Activated CD8-positive, alpha-beta T cell treated with anti-CD3 and anti-CD28 coated beads for 36 hours (primary cell): ENCODE measurements around the gene SYT9. TPM values are rescaled to one million over a fixed set of nuclear protein-coding genes. Genes with fewer than 3 reads are reported as not detected.

Experiments used
- ATAC-seq: fragments of 200-7000 bp; cut with Tn5 transposase; one replicate; pipeline ENCODE4 v1.10.0; 2021; ENCODE audit warnings: mild to moderate bottlenecking, moderate library complexity
- CTCF ChIA-PET: fragments of 350-600 bp; sonication (Branson Sonifier 250); formaldehyde crosslinking; loops from one replicate; lab custom pipeline; 2021; ENCODE audit warnings: antibody characterized with exemption; lab: Charles Lee
- POLR2A ChIA-PET: fragments of 350-600 bp; sonication (Branson Sonifier 250); formaldehyde crosslinking; loops from one replicate; lab custom pipeline; 2021; ENCODE audit warnings: antibody characterized with exemption; lab: Charles Lee
- DNase-seq: peaks from one replicate; pipeline ENCODE4 v3.0.0-alpha.2; 2020
- H3K27ac Mint-ChIP-seq: one replicate; pipeline ENCODE4 v1.8.0; 2021; ENCODE audit warnings: mild to moderate bottlenecking, mixed read lengths
- H3K27me3 Mint-ChIP-seq: one replicate; pipeline ENCODE4 v1.8.0; 2021; ENCODE audit warnings: mixed read lengths
- H3K36me3 Mint-ChIP-seq: one replicate; pipeline ENCODE4 v1.8.0; 2021; ENCODE audit warnings: low read depth, mixed read lengths
- H3K4me1 Mint-ChIP-seq: one replicate; pipeline ENCODE4 v1.8.0; 2021; ENCODE audit warnings: low read depth, mixed read lengths
- H3K4me3 Mint-ChIP-seq: one replicate; pipeline ENCODE4 v1.8.0; 2021; ENCODE audit warnings: mild to moderate bottlenecking, moderate library complexity, mixed read lengths
- H3K9me3 Mint-ChIP-seq: one replicate; pipeline ENCODE4 v1.8.0; 2021; ENCODE audit warnings: mixed read lengths
- intact Hi-C: fragments of 100-400 bp; cut with micrococcal nuclease; formaldehyde crosslinking; loops from one replicate; pipeline ENCODE4 v1.10.0; 2022
- total RNA-seq, 2 experiments: library from RNA; stranded (reverse); gene quantifications; one replicate each; pipeline ENCODE4 v1.2.3, GENCODE V29; 2021
- TF ChIP-seq, protein P1 (sequence below): fragments of 200-600 bp; IDR thresholded peaks from one replicate; pipeline ENCODE4 v1.8.0; 2022; ENCODE audit warnings: antibody characterized with exemption, mild to moderate bottlenecking

Gene SYT9, protein sequence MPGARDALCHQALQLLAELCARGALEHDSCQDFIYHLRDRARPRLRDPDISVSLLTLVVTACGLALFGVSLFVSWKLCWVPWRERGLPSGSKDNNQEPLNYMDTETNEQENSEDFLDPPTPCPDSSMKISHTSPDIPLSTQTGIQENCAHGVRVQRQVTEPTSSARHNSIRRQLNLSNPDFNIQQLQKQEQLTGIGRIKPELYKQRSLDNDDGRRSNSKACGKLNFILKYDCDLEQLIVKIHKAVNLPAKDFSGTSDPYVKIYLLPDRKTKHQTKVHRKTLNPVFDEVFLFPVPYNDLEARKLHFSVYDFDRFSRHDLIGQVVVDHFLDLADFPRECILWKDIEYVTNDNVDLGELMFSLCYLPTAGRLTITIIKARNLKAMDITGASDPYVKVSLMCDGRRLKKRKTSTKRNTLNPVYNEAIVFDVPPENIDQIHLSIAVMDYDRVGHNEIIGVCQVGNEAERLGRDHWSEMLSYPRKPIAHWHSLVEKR
- total RNA-seq: not detected

DNA sequence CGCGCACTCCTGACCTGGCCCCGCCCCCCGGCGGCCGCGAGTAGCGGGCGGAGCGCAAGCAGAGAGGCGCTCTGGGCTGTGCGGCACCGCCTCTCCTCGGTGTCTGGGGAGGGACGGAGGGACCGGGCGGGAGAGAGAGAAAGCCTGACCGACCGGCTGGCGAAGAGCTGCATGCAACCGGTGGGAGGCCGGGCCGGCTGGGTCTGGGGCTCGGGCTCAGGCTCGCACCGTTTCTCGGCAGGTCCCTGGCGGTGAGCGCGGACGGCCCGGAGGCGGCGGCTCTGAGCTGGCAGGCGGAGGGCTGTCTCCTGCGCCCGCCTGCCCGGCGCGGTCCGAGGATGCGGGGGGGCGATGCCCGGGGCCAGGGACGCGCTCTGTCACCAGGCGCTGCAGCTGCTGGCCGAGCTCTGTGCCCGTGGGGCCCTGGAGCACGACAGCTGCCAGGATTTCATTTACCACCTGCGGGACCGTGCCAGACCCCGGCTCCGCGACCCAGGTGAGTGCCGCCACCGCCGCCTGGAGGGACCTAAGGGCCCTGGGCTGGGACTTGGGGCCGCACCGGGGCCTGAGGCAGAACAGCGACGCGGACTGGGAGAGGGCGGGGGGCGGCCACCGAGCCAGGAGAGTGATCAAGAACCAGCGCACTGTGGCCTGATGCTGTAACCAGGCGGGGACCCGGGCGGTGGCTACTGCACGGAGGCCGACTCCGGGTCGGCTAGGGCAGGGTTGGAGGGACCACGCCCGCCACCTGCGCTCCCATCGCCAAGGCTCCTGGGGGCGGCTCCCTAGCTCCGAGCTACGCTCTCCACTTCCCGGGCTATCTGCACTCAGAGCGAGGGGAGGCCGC lies at the start of gene SYT9:
TSS of gene SYT9 (plus strand) at position 69 of the 847 bp plus-strand sequence. CDS start at position 352, 283 bp downstream.
- Mint-ChIP-seq H3K4me3 (no peak within 1 kb of the TSS), H3K9me3 (peaks cover 2% of the 10 kb centered on the region), H3K36me3 (no peaks in the 10 kb centered on the region), H3K4me1 (peaks cover 2% of the 10 kb centered on the region), H3K27ac (no peak within 1 kb of the TSS), H3K27me3 (peaks cover 56% of the 10 kb centered on the region)
- intact Hi-C loops: no loop called here
- peak; percentile 11 for DNase-seq
- ATAC-seq: peak; percentile 82
- ChIA-PET CTCF (no interaction called here), POLR2A (no interaction called here)
- TF ChIP-seq, protein P1, sequence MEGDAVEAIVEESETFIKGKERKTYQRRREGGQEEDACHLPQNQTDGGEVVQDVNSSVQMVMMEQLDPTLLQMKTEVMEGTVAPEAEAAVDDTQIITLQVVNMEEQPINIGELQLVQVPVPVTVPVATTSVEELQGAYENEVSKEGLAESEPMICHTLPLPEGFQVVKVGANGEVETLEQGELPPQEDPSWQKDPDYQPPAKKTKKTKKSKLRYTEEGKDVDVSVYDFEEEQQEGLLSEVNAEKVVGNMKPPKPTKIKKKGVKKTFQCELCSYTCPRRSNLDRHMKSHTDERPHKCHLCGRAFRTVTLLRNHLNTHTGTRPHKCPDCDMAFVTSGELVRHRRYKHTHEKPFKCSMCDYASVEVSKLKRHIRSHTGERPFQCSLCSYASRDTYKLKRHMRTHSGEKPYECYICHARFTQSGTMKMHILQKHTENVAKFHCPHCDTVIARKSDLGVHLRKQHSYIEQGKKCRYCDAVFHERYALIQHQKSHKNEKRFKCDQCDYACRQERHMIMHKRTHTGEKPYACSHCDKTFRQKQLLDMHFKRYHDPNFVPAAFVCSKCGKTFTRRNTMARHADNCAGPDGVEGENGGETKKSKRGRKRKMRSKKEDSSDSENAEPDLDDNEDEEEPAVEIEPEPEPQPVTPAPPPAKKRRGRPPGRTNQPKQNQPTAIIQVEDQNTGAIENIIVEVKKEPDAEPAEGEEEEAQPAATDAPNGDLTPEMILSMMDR: no peak

DNA sequence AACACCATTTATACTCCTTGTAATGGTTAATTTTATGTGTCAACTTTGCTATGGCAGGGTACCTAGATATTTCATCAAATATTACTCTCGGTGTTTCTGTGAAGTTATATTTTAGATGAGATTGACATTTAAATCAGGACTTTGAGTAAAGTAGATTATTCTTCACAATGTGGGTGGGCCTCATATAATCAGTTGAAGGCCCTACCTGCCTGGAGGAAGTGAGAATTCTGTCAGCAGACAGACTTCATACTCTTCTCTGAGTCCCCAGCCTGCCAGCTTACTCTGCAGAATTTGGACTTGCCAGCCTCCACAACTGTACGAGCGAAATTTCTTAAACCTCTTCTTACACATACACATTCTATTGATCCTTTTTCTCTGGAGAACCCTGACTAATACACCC lies 49.3 kb upstream of the SYT9 start:
- TF ChIP-seq, protein P1: no peak
- Mint-ChIP-seq H3K27me3 (peaks cover 12% of the 10 kb centered on the region), H3K9me3 (no peaks in the 10 kb centered on the region), H3K4me3 (no peak overlapping the region), H3K36me3 (no peaks in the 10 kb centered on the region), H3K4me1 (no peaks in the 10 kb centered on the region), H3K27ac (no peak overlapping the region)
- ATAC-seq (no peak), DNase-seq (no peak)
- CTCF ChIA-PET: no interaction called here
- intact Hi-C loops: no loop called here
- POLR2A ChIA-PET: no interaction called here

DNA sequence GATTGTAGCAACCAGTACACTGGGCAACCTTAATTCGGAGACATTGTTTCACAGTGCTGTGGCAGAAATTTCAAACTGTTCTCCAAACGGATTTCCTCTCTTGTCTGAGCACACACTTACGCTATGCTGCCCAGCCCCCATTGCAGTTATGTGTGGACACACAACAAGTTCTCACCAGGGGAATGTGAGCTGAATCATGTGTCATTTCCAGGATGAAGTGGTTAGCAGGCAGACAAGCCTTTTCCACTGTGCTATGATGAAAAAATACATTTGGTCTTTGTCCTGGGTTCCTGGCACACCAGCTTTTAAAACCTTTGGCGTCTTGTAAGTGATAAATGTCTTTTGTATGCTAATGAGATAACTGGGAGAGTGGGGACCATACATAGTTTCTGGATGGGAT lies 46.9 kb upstream of the SYT9 start:
- no peak for ATAC-seq
- H3K27me3 Mint-ChIP-seq: peaks cover 12% of the 10 kb centered on the region
- no peak for DNase-seq
- TF ChIP-seq, protein P1: no peak
- CTCF ChIA-PET: no interaction called here
- no peak overlapping the region for H3K27ac Mint-ChIP-seq
- no peak overlapping the region for H3K4me3 Mint-ChIP-seq
- intact Hi-C loops: no loop called here
- H3K4me1 Mint-ChIP-seq: no peaks in the 10 kb centered on the region
- no peaks in the 10 kb centered on the region for H3K9me3 Mint-ChIP-seq
- H3K36me3 Mint-ChIP-seq: no peaks in the 10 kb centered on the region
- POLR2A ChIA-PET: no interaction called here

DNA sequence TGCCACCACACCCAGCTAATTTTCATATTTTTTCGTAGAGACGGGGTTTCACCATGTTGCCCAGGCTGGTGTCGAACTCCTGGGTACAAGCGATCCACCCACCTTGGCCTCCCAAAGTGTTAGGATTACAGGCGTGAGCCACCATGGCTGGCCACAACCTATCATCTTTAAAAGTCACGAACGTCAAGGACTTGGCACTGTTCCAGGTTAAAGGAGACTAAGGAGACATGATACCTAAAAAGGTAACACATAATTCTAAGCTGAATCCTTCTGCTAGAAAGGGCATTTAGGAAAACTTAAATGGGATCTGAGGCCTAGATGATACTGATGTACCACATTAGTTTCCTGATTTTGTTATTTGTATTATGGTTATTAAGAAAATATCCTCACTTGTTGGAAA lies 43.3 kb upstream of the SYT9 start:
- TF ChIP-seq, protein P1: no peak
- H3K27me3 Mint-ChIP-seq: peaks cover 14% of the 10 kb centered on the region
- CTCF ChIA-PET: no interaction called here
- no peaks in the 10 kb centered on the region for H3K36me3 Mint-ChIP-seq
- POLR2A ChIA-PET: no interaction called here
- ATAC-seq (no peak), DNase-seq (no peak)
- H3K4me3 Mint-ChIP-seq: no peak overlapping the region
- no peaks in the 10 kb centered on the region for H3K4me1 Mint-ChIP-seq
- intact Hi-C loops: no loop called here
- H3K9me3 Mint-ChIP-seq: no peaks in the 10 kb centered on the region
- no peak overlapping the region for H3K27ac Mint-ChIP-seq

DNA sequence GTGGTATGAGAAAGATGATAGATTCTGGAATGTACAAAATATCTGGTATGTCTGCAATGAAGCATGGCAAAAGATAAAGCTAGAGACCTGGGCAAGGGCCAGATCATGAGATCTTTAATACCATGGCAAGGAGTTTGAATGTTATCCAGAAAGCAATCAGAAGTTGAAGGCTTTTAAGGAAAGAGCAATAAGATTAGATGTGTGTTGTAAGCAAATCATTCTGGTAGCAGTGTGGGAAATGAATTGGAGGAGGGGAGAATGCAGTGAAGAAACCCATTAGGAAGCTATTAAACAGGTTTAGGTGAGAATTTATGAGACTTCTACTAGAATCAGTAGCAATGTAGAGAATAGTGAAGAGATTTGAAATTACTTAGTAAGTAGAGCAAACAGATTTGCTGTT lies 32.2 kb upstream of the SYT9 start:
- no peaks in the 10 kb centered on the region for H3K9me3 Mint-ChIP-seq
- no peak for DNase-seq
- H3K4me1 Mint-ChIP-seq: no peaks in the 10 kb centered on the region
- POLR2A ChIA-PET: no interaction called here
- intact Hi-C loops: no loop called here
- TF ChIP-seq, protein P1: no peak
- no peak for ATAC-seq
- H3K4me3 Mint-ChIP-seq: no peak overlapping the region
- CTCF ChIA-PET: no interaction called here
- no peak overlapping the region for H3K27ac Mint-ChIP-seq
- H3K36me3 Mint-ChIP-seq: no peaks in the 10 kb centered on the region
- peaks cover 9% of the 10 kb centered on the region for H3K27me3 Mint-ChIP-seq
